GM06990 (cell line): ENCODE data around the gene C1orf216.

Source experiments
- DNase-seq: peaks from one replicate; pipeline ENCODE4 v3.0.0-alpha.2; 2011; ENCODE audit not compliant: insufficient read length; ENCODE audit errors: extremely low read depth
- H3K27me3 ChIP-seq: replicated peaks from 2 replicates; pipeline ENCODE4 v1.6.0; 2011; ENCODE audit warnings: low read length; ENCODE audit not compliant: control insufficient read depth, insufficient read depth
- H3K36me3 ChIP-seq: 2 replicates; pipeline ENCODE4 v1.5.1; 2011; ENCODE audit warnings: low read length; ENCODE audit not compliant: control insufficient read depth, insufficient read depth
- H3K4me3 ChIP-seq: replicated peaks from 2 replicates; pipeline ENCODE4 v1.5.1; 2011; ENCODE audit warnings: low read depth, mild to moderate bottlenecking, control low read depth, low read length
- TF ChIP-seq, protein P1 (sequence below): IDR thresholded peaks from 2 replicates; pipeline ENCODE4 v1.5.1; 2011; ENCODE audit warnings: low read length, control low read depth, mild to moderate bottlenecking, inconsistent platforms; ENCODE audit not compliant: insufficient read depth, poor library complexity, severe bottlenecking

C1orf216 gene

DNA sequence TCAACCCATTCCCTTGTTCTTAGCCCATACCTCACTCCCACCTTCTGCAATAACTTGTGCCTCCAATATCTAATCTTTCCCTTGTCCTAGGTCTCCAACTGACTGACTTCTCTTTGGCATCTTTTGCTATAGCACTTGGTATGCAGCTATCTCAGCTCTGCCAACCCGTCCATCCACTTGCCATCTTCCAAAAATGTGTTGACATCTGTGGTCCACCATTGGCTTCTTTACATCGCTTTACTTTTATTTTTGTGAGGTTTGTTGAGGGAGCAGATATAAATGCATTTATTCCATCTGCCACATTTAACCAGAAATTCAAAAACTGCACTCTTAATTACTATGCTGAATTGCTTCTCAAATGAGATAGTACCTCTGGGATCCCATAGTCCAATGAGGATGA, 52.5 kb downstream of the C1orf216 start:
- TF ChIP-seq, protein P1, sequence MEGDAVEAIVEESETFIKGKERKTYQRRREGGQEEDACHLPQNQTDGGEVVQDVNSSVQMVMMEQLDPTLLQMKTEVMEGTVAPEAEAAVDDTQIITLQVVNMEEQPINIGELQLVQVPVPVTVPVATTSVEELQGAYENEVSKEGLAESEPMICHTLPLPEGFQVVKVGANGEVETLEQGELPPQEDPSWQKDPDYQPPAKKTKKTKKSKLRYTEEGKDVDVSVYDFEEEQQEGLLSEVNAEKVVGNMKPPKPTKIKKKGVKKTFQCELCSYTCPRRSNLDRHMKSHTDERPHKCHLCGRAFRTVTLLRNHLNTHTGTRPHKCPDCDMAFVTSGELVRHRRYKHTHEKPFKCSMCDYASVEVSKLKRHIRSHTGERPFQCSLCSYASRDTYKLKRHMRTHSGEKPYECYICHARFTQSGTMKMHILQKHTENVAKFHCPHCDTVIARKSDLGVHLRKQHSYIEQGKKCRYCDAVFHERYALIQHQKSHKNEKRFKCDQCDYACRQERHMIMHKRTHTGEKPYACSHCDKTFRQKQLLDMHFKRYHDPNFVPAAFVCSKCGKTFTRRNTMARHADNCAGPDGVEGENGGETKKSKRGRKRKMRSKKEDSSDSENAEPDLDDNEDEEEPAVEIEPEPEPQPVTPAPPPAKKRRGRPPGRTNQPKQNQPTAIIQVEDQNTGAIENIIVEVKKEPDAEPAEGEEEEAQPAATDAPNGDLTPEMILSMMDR: no peak
- Histone ChIP-seq H3K27me3 (no peaks in the 10 kb centered on the region; the same call in 1 of the 2 replicates), H3K36me3 (no peaks in the 10 kb centered on the region), H3K4me3 (no peak overlapping the region)
- no peak for DNase-seq
